PC-9 (cell line): ENCODE data around the gene MST1R.

Experiments used
- EZH2 ChIP-seq: fragments of 200-600 bp; sonication (generic); IDR thresholded peaks from 2 replicates; pipeline ENCODE4 v1.8.0; 2017; ENCODE audit warnings: antibody characterized with exemption, low read depth
- TF ChIP-seq, protein P1 (sequence below): fragments of 200-600 bp; sonication (generic); conservative IDR thresholded peaks from 2 replicates; pipeline ENCODE4 v1.6.1; 2017; ENCODE audit warnings: mixed run types, antibody characterized with exemption, mild to moderate bottlenecking, moderate library complexity

DNA sequence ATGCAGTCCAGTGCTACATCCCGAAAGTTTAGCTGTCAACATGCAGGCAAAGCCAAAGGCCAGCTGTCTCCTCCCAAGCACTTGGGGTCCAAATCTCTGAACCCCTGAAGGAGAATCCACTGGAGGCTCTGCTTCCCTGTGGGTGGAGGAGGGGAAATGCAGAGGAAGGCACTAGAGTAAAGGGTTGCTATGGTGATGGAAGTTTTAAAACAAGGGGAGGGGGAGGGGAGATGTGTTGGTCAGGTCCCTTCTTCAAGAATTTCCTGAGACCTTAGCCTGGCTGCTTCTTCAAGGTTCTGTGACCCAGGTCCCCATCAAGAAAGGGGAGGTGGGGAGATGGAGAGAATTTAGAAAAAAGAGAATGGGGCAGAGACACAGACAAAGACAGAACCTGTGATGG is 36.3 kb downstream of the MST1R start:
- TF ChIP-seq, protein P1, sequence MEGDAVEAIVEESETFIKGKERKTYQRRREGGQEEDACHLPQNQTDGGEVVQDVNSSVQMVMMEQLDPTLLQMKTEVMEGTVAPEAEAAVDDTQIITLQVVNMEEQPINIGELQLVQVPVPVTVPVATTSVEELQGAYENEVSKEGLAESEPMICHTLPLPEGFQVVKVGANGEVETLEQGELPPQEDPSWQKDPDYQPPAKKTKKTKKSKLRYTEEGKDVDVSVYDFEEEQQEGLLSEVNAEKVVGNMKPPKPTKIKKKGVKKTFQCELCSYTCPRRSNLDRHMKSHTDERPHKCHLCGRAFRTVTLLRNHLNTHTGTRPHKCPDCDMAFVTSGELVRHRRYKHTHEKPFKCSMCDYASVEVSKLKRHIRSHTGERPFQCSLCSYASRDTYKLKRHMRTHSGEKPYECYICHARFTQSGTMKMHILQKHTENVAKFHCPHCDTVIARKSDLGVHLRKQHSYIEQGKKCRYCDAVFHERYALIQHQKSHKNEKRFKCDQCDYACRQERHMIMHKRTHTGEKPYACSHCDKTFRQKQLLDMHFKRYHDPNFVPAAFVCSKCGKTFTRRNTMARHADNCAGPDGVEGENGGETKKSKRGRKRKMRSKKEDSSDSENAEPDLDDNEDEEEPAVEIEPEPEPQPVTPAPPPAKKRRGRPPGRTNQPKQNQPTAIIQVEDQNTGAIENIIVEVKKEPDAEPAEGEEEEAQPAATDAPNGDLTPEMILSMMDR, result no peak
- no peak for TF ChIP-seq EZH2
